Transverse colon (tissue), 4 donors: Measurements from ENCODE around the gene RPS6KA4. TPM values are rescaled to one million over a fixed set of nuclear protein-coding genes. Genes with fewer than 3 reads are reported as not detected.

Experiments used
- DNase-seq: peaks from one replicate; pipeline ENCODE4 v3.0.0-alpha.2; 2019
- H3K27ac ChIP-seq, 4 donors: fragments of 200-600 bp; sonication (generic); 2 replicates each; pipeline ENCODE4 v1.5.1; 2016 to 2018; ENCODE audit warnings: inconsistent platforms in 4 of 4
- H3K27me3 ChIP-seq: fragments of 200-600 bp; sonication (generic); 2 replicates; pipeline ENCODE4 v1.5.1; 2017; ENCODE audit warnings: inconsistent platforms
- H3K36me3 ChIP-seq, 4 donors: fragments of 200-600 bp; sonication (generic); 2 replicates each; pipeline ENCODE4 v1.5.1; 2017 to 2019; ENCODE audit warnings: inconsistent platforms in 4 of 4
- H3K4me1 ChIP-seq, 4 donors: fragments of 200-600 bp; sonication (generic); 2 replicates each; pipeline ENCODE4 v1.5.1; 2017 to 2020; ENCODE audit warnings: inconsistent platforms in 4 of 4
- H3K4me3 ChIP-seq, 4 donors: fragments of 200-600 bp; sonication (generic); 1 replicate in 1 of 4; 2 replicates in 3 of 4; pipeline versions ENCODE4 v1.5.1 to v1.6.1; 2017 to 2019; ENCODE audit warnings: inconsistent platforms in 4 of 4
- H3K9me3 ChIP-seq, 2 donors: fragments of 200-600 bp; sonication (generic); 2 replicates each; pipeline ENCODE4 v1.5.1; 2017 to 2019; ENCODE audit warnings: inconsistent platforms in 2 of 2
- EP300 ChIP-seq: sonication (generic); formaldehyde crosslinking; IDR thresholded peaks from one replicate; pipeline ENCODE4 v1.6.1; 2017; ENCODE audit warnings: antibody characterized with exemption, low read depth
- POLR2A ChIP-seq: fragments of 450-650 bp; IDR thresholded peaks from one replicate; pipeline ENCODE4 v1.6.1; 2016; ENCODE audit warnings: antibody characterized with exemption, mild to moderate bottlenecking, moderate library complexity
- POLR2AphosphoS5 ChIP-seq, 3 donors: sonication (generic); formaldehyde crosslinking; IDR thresholded peaks; one replicate each; pipeline ENCODE4 v1.6.1; 2016; ENCODE audit warnings: antibody characterized with exemption in 3 of 3
- WGBS, 2 donors: methylation state at CpG; one replicate each; pipeline ENCODE4 v1.1.5; 2018; ENCODE audit warnings: low coverage in 1 of 2; 5-methylcytosine and 5-hydroxymethylcytosine counted together
- in situ Hi-C, 4 donors: fragments of 200-750 bp; cut with MboI; loops; one replicate each; pipeline versions ENCODE4 v1.15.0 to v1.15.1; 2017; ENCODE audit warnings: low sequenced_read_pairs in 3 of 4, low pct_ligation_motif_present in 1 of 4, low pct_unique_long_range_greater_than_20kb in 1 of 4
- intact Hi-C: fragments of 100-400 bp; cut with DNase I; formaldehyde crosslinking; loops from one replicate; pipeline ENCODE4 v1.15.1; 2023; ENCODE audit warnings: low total_unique reads
- total RNA-seq, 4 donors: library from RNA; depleted of rRNA; stranded (reverse); fragments of >200 nt; gene quantifications; one replicate each; pipeline ENCODE4 v1.1.0, GENCODE V29; 2016
- TF ChIP-seq, protein P1 (sequence below), 5 experiments: fragments of 200-600 bp in 3 of 5; fragments of 450-650 bp in 2 of 5; sonication (generic) in 3 of 5; IDR thresholded peaks; 1 replicate in 2 of 5; 2 replicates in 3 of 5; pipeline ENCODE4 v1.5.1; 2016 to 2017; ENCODE audit warnings: antibody characterized with exemption in 5 of 5, inconsistent platforms in 3 of 5, mild to moderate bottlenecking in 2 of 5, moderate library complexity in 1 of 5

Gene RPS6KA4
- total RNA-seq, 4 donors from 2014 or later, result 14.5 to 86.0 (median 34.5) TPM

DNA sequence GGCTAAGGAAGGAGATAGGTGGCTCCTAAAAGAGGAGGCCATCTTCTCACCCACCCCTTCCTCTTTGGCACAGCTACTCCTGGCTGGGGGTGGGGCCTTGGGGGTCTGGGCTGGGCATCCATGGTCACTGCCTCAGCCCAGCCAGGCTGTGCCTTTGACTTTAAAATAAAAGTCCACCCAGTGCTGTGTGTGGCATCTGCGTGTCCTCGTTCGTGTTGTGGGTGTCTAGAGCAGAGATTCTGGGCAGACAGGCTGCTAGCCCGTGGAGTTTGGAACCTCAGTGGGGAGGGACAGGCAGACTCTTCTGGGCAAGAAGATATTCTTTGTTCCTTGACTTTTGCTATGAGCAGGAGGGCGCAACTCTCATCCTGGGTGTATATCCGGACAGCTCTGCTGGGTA is 13.1 kb downstream of the RPS6KA4 start:
- intact Hi-C loops, result no loop called here
- peaks cover 0 to 23% (median 11%) of the 10 kb centered on the region in 4 donors for H3K36me3 ChIP-seq
- no peak for DNase-seq
- peaks cover 0 to 4% (median 2%) of the 10 kb centered on the region in 4 donors for H3K4me1 ChIP-seq
- 80 to 94% methylated on average over 1 to 6 of the region's 6 CpGs for WGBS, 2 donors
- no peaks in the 10 kb centered on the region for H3K9me3 ChIP-seq
- TF ChIP-seq EP300 (no peak), POLR2A (no peak), POLR2AphosphoS5 (IDR thresholded peaks at IDR 0.05) (no peak)
- TF ChIP-seq, protein P1, sequence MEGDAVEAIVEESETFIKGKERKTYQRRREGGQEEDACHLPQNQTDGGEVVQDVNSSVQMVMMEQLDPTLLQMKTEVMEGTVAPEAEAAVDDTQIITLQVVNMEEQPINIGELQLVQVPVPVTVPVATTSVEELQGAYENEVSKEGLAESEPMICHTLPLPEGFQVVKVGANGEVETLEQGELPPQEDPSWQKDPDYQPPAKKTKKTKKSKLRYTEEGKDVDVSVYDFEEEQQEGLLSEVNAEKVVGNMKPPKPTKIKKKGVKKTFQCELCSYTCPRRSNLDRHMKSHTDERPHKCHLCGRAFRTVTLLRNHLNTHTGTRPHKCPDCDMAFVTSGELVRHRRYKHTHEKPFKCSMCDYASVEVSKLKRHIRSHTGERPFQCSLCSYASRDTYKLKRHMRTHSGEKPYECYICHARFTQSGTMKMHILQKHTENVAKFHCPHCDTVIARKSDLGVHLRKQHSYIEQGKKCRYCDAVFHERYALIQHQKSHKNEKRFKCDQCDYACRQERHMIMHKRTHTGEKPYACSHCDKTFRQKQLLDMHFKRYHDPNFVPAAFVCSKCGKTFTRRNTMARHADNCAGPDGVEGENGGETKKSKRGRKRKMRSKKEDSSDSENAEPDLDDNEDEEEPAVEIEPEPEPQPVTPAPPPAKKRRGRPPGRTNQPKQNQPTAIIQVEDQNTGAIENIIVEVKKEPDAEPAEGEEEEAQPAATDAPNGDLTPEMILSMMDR (IDR thresholded peaks at IDR 0.05), result no peak
- no peak overlapping the region for H3K27ac ChIP-seq
- H3K4me3 ChIP-seq, result no peak overlapping the region
- in situ Hi-C loops, result no loop called here
- no peaks in the 10 kb centered on the region for H3K27me3 ChIP-seq

GRCh38 chr11:64372802-64373597 is 14.0 kb downstream of the RPS6KA4 start:
- H3K4me3 ChIP-seq, result peak overlapping the region in 2 of 4 donors; percentile 5 to 32
- peaks cover 0 to 4% (median 2%) of the 10 kb centered on the region in 4 donors for H3K4me1 ChIP-seq
- in situ Hi-C loops (no loop called here), intact Hi-C loops (no loop called here)
- H3K27me3 ChIP-seq, result no peaks in the 10 kb centered on the region
- H3K9me3 ChIP-seq, result no peaks in the 10 kb centered on the region
- no peak for DNase-seq
- peaks cover 0 to 16% (median 6%) of the 10 kb centered on the region in 4 donors for H3K36me3 ChIP-seq
- 62% methylated on average over 16 of the region's 18 CpGs; no CpG with 5 or more reads in 1 of the 2 donors for WGBS, 2 donors
- H3K27ac ChIP-seq, result no peak overlapping the region
- TF ChIP-seq EP300 (no peak), POLR2AphosphoS5 (IDR thresholded peaks at IDR 0.05) (no peak), POLR2A (no peak)
- TF ChIP-seq, protein P1 (IDR thresholded peaks at IDR 0.05), result no peak

GRCh38 chr11:64373598-64373974 is 14.6 kb downstream of the RPS6KA4 start:
- intact Hi-C loops, result no loop called here
- WGBS, 2 donors, result 60 to 62% methylated on average over 1 to 4 of the region's 5 CpGs
- no peaks in the 10 kb centered on the region for H3K27me3 ChIP-seq
- H3K36me3 ChIP-seq, result peaks cover 0 to 16% (median 3%) of the 10 kb centered on the region in 4 donors
- no peak for DNase-seq
- H3K9me3 ChIP-seq, result no peaks in the 10 kb centered on the region
- H3K4me3 ChIP-seq, result peak overlapping the region in 1 of 4 donors; percentile 32
- no peak overlapping the region for H3K27ac ChIP-seq
- H3K4me1 ChIP-seq, result peaks cover 0 to 9% (median 2%) of the 10 kb centered on the region in 4 donors
- no peak for TF ChIP-seq POLR2A
- TF ChIP-seq, protein P1 (IDR thresholded peaks at IDR 0.05), result no peak
- TF ChIP-seq EP300, result no peak
- no peak for TF ChIP-seq POLR2AphosphoS5 (IDR thresholded peaks at IDR 0.05)
- in situ Hi-C loops, result no loop called here

DNA sequence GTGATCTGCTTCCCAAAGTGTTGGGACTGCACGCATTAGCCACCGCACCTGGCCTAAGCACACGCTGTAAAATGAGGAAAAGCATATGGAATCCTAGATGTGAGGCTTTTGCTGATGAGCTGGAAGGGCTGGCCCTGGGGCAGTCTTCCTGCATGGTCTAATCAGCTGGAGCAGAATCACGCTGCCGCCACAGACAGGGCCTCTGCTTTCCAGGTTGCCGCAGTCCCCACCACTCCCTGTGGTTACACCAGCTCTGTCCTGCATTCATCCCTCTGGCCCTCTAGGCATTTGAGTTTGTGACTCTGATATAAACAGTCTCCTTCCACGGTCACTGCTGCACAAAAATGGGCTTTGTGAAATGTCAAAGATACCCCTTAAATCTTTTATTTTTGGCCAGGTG is 17.1 kb downstream of the RPS6KA4 start:
- Histone ChIP-seq H3K27ac (no peak overlapping the region), H3K36me3 (no peaks in the 10 kb centered on the region), H3K9me3 (no peaks in the 10 kb centered on the region), H3K4me3 (no peak overlapping the region), H3K4me1 (peaks cover 0 to 10% (median 2%) of the 10 kb centered on the region in 4 donors), H3K27me3 (no peaks in the 10 kb centered on the region)
- TF ChIP-seq, protein P1 (IDR thresholded peaks at IDR 0.05), result no peak
- TF ChIP-seq EP300, result no peak
- no peak for TF ChIP-seq POLR2A
- no peak for TF ChIP-seq POLR2AphosphoS5 (IDR thresholded peaks at IDR 0.05)
- DNase-seq, result no peak
- in situ Hi-C loops, result no loop called here
- intact Hi-C loops, result no loop called here
- 94% methylated on average over 7 of the region's 7 CpGs; no CpG with 5 or more reads in 1 of the 2 donors for WGBS, 2 donors
